Neuron (in vitro differentiated cells): ENCODE measurements around the gene COX7A2.

ENCODE experiments used
- H2AFZ ChIP-seq: one replicate; pipeline ENCODE4 v1.6.1; 2013; ENCODE audit warnings: low read depth, mild to moderate bottlenecking, inconsistent platforms, low read length, moderate library complexity
- H3K27me3 ChIP-seq: one replicate; pipeline ENCODE4 v1.6.1; 2013; ENCODE audit warnings: low read length; ENCODE audit not compliant: insufficient read depth
- H3K36me3 ChIP-seq: one replicate; pipeline ENCODE4 v1.6.1; 2013; ENCODE audit warnings: low read length; ENCODE audit not compliant: insufficient read depth
- H3K4me1 ChIP-seq: one replicate; pipeline ENCODE4 v1.6.1; 2013; ENCODE audit warnings: low read length; ENCODE audit not compliant: insufficient read depth
- H3K4me3 ChIP-seq: 2 replicates; pipeline ENCODE4 v1.5.1; 2013; ENCODE audit warnings: mild to moderate bottlenecking, low read length, moderate library complexity
- H3K9me3 ChIP-seq: one replicate; pipeline ENCODE4 v1.6.1; 2013; ENCODE audit warnings: low read length

Gene COX7A2

DNA sequence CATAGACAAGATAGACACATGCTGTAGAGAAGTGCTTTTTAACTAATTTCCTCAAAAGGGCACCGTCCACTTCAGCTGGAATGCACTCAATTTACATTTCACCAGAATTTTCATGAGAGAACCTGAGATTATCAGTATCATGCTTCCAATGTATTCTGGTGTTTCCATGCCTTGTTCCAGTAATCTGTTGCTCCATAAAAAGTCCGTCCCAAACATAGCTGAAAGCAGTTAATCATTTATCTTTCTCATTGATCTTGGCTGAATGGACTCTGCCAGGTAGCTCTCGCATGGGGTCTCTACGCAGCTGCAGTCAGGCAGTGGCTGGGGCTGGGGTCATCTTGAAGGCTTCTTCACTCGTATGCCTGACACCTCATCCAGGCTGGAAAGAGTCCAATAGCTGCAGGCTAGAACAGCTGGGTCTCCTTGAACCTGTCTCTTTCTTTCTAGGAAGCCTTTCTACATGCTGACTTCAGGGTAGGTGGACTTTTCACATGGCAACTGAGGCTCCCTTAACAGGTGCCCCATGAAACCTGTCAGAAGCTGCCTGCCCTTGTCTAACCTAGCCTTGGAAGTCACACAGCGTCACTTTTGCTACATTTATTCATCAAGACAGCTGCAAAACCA, 19.2 kb downstream of the COX7A2 start:
- Histone ChIP-seq H3K27me3 (no peaks in the 10 kb centered on the region), H3K9me3 (no peaks in the 10 kb centered on the region), H3K4me3 (no peak overlapping the region), H2AFZ (no peak overlapping the region), H3K36me3 (no peaks in the 10 kb centered on the region), H3K4me1 (no peaks in the 10 kb centered on the region)

DNA sequence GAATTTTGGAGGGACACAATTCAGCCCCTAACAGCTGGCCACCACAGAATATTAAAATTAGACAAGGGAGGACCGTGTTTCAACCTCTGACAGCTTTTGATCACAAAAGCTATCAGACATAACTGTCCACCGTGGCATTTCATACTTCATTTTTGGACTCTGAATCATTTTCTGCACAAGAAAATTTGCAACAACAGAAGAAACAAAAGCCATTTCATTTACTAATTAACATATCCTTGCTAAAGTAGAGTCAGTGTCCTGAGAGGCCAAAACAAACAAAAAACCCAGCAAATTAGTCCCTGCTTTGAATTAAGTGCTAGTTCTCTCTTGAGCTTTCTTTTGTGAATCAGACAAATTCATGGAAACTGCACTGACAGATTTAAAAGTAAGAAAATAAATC, 20.2 kb downstream of the COX7A2 start:
- no peak overlapping the region for H3K4me3 ChIP-seq
- no peak overlapping the region for H2AFZ ChIP-seq
- H3K36me3 ChIP-seq = no peaks in the 10 kb centered on the region
- H3K27me3 ChIP-seq = no peaks in the 10 kb centered on the region
- H3K9me3 ChIP-seq = no peaks in the 10 kb centered on the region
- no peaks in the 10 kb centered on the region for H3K4me1 ChIP-seq

DNA sequence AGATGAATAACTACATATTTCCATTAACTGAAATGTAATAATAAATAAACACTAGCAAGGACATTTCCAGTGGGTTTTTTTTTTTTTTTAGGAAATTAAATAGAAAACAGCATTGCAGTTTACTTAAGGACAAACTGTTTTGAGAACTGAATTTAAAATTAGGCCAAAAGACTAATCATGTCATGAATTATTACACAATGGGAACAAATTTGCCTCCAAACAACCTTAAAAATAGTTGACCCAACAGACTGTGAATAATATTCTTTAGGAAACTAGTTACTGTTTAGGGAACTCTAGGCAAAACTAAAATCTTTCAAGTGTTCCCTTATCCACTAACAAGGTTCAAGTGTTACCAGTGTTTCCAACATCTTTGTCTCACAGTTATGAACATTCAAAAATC, 21.3 kb downstream of the COX7A2 start:
- Histone ChIP-seq H3K36me3 (no peaks in the 10 kb centered on the region), H3K9me3 (no peaks in the 10 kb centered on the region), H2AFZ (no peak overlapping the region), H3K4me3 (no peak overlapping the region), H3K4me1 (no peaks in the 10 kb centered on the region), H3K27me3 (peaks cover 2% of the 10 kb centered on the region)

DNA sequence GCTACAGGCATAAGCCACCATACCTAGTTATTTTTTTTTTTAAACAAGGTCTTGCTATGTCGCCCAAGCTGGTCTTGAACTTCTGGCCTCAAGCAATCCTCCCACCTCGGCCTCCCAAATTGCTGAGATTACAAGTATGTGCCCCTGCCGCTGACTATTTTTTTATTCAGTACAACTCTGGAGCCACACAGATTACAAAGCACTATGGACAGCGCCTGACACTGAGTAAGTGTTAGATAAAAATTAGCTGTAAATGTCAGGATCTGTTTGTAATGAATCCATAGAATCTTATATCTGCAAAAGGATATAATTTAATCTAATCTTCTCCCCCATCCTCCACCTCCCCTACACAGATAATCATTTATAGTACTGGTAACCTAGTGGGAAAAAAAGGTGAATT, 22.5 kb downstream of the COX7A2 start:
- Histone ChIP-seq H2AFZ (no peak overlapping the region), H3K27me3 (peaks cover 2% of the 10 kb centered on the region), H3K4me1 (no peaks in the 10 kb centered on the region), H3K36me3 (no peaks in the 10 kb centered on the region), H3K9me3 (no peaks in the 10 kb centered on the region), H3K4me3 (no peak overlapping the region)

DNA sequence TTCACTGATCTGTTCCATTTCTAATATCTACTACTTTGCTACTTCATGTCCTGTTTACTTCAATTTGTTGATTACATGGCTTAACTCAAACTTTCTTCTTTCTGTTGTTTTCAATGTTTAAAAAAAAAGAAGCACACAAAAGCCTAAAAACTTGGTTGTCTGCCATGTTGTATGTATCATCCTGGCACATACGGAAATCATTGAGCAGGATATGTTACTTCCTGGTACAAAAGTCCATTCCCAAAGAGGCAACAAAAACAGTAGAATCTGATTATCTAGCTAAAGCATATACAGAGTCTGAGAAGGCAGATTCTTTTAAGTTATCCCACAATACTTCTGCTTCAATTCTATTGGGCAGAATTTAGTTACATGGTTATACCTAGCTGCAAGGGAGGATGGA, 23.2 kb downstream of the COX7A2 start:
- Histone ChIP-seq H3K4me1 (no peaks in the 10 kb centered on the region), H3K27me3 (peaks cover 5% of the 10 kb centered on the region), H2AFZ (no peak overlapping the region), H3K9me3 (no peaks in the 10 kb centered on the region), H3K4me3 (no peak overlapping the region), H3K36me3 (no peaks in the 10 kb centered on the region)

DNA sequence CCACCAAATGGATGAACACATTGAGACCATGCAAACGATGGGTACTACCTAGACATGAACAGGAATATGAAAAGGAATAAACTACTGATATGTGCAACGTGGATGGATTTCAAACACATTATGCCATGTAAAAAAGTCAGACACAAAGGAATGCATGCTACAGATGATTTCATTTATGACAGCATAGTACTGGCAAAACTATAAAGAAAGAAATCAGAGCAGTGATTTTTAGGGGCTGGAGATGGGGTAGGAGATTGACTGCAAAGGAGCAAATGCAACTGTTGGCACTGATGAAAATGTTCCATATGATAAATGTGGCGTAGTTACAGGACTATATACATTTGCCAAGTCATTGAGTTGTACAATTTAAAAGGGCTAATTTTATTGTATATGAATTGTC, 24.3 kb downstream of the COX7A2 start:
- Histone ChIP-seq H3K36me3 (no peaks in the 10 kb centered on the region), H2AFZ (no peak overlapping the region), H3K4me1 (no peaks in the 10 kb centered on the region), H3K9me3 (no peaks in the 10 kb centered on the region), H3K27me3 (peaks cover 8% of the 10 kb centered on the region), H3K4me3 (no peak overlapping the region)

DNA sequence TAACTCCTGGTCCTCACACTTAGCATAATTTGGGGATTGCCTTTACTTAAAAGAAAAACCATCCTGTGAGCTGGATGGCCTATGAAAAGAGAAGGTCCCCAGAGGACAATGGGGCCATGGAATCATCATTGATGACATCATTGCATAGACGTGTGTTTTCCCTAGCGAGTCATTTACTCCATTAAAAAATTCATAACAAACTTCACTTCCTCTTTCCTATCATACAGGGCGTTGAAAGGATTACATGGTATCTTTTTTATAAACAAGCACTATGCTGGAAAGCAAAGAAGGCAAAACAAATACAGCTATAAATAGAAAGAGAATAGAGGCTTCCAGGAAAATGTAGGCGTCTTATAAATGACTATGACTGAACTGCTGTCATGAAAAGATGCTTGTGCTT, 26.4 kb downstream of the COX7A2 start:
- Histone ChIP-seq H3K9me3 (no peaks in the 10 kb centered on the region), H3K4me3 (no peak overlapping the region), H3K36me3 (no peaks in the 10 kb centered on the region), H2AFZ (no peak overlapping the region), H3K4me1 (peaks cover 13% of the 10 kb centered on the region), H3K27me3 (peaks cover 8% of the 10 kb centered on the region)

DNA sequence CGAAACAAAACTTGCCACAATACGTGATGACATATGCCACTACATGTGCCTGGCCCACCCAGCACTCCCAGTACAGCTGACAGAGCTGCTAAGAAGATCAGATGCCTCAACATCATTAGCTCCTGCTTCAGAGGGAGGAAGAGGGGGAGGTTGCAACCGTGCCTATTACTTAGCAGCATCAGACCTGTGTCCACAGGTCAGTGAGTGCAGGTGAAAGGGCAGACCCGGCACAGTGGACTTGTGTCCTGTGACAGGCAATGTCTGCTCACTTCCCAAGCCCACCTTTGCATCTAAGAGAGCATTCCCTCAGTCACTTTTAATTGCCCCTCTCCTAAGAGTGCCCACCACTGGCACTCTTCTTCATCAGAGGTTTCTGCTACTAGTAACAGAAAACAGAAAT, 28.3 kb downstream of the COX7A2 start:
- H3K4me3 ChIP-seq = no peak overlapping the region
- H3K36me3 ChIP-seq = no peaks in the 10 kb centered on the region
- H3K9me3 ChIP-seq = no peaks in the 10 kb centered on the region
- H3K4me1 ChIP-seq = peaks cover 17% of the 10 kb centered on the region
- peaks cover 11% of the 10 kb centered on the region for H3K27me3 ChIP-seq
- no peak overlapping the region for H2AFZ ChIP-seq

DNA sequence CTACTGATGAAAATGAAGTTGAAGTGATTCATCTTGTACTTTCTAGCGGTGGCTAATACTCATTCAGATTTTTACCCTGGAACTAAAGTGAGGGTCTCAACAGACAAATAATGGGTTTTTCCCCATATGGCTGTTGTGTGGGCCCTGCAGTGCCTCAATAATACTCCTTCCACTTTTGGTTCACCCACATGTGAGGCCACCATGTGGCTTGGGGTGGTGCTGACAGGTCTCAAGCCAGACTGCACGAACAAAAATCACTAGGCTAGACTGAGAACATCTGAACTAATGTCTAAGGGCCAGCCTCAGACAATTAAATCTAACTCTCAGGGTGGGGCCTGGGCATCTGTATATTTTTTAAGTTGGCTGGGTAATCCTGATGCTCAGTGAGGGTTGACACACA, 29.9 kb downstream of the COX7A2 start:
- Histone ChIP-seq H3K27me3 (peaks cover 24% of the 10 kb centered on the region), H3K4me3 (no peak overlapping the region), H3K9me3 (no peaks in the 10 kb centered on the region), H3K4me1 (peaks cover 17% of the 10 kb centered on the region), H2AFZ (no peak overlapping the region), H3K36me3 (no peaks in the 10 kb centered on the region)

DNA sequence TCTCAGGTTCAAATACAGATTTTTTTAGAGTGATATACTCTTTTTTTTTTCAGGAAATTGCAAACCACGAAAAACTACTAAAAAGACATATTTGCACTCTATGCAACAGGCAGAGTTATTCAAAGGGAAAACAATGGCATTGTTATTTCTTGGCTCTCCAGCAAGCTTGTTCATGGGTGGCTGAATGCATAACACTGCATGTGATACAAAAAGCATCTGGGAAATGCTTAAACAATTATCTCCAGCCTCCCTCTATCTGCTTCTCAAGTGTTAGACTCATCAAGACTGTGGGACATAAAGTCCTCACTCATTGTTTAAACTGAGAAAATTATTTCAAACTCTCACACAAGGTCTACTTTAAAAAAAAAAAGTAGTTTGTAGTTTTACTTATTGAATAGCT, 30.5 kb downstream of the COX7A2 start:
- Histone ChIP-seq H3K36me3 (no peaks in the 10 kb centered on the region), H3K4me1 (peaks cover 17% of the 10 kb centered on the region), H3K9me3 (no peaks in the 10 kb centered on the region), H3K4me3 (no peak overlapping the region), H2AFZ (no peak overlapping the region), H3K27me3 (peaks cover 29% of the 10 kb centered on the region)

DNA sequence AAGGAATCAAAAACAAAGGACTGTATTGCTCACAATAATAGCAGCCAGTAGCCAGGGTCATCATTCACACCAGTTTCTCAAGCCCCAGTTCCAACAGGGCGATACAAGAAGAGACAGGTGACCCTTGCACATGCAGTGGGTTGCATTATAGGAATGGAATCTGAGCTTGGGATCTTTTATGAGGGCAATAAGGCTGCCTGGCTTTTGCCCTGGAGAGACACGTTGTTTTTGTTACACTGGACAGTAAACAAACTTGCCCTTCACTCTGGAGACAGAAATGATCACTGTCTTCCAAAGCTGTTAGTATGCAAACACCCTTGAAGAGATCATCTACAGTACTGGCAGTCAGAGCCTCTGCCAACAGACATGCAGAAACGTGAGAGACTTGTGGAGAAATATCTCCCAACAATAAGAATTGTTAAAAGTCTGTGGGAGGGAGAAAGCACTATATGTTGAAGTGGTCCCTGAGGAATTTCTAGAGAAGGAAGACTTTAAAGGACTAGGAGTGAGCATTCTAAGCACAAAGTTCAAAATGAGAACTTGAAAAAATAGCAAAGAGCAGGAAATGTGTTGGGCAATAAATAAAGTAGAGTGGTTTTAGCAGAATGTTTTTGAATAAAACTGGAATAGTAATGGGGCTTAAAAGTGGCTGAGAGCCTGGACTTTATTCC, 31.5 kb downstream of the COX7A2 start:
- no peaks in the 10 kb centered on the region for H3K9me3 ChIP-seq
- peaks cover 39% of the 10 kb centered on the region for H3K27me3 ChIP-seq
- peaks cover 17% of the 10 kb centered on the region for H3K4me1 ChIP-seq
- H3K4me3 ChIP-seq = no peak overlapping the region
- H2AFZ ChIP-seq = no peak overlapping the region
- no peaks in the 10 kb centered on the region for H3K36me3 ChIP-seq

DNA sequence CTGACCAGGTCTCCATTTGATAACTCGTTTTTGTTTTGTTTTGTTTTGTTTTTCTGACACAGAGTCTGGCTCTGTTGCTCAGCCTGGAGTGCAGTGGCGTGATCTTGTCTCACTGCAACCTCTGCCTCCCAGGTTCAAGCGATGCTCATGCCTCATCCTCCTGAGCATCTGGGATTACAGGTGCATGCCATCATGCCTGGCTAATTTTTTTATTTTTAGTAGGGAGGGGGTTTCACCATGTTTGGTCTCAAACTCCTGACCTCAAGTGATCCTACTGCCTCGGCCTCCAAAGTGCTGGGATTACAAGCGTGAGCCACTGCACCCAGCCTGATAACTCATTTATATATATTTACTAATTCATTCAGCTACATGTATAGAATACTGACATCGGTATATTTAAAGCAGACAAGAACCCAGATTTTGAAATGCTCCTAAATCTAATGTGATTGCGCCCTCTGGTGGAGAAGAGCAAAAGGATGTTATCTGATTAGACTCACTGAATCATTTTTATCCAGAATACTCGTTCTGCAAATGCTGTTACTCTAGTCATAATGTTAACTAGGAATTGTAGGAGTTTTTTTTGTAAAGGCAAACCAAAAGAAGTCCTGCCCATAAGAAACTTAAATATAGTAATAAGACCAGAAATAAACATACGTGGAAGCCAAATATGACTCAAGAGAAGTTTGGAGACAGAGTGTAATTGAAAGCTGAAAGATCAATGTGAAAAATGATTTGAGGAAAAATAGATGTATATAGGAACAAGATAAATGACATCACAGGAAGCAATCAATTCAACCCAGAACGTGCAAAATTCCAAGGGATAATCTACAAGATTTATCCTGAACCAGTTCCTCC, 32.5 kb downstream of the COX7A2 start:
- H3K4me3 ChIP-seq = no peak overlapping the region
- H3K4me1 ChIP-seq = peaks cover 17% of the 10 kb centered on the region
- no peaks in the 10 kb centered on the region for H3K9me3 ChIP-seq
- H2AFZ ChIP-seq = no peak overlapping the region
- H3K27me3 ChIP-seq = peaks cover 49% of the 10 kb centered on the region
- H3K36me3 ChIP-seq = no peaks in the 10 kb centered on the region

DNA sequence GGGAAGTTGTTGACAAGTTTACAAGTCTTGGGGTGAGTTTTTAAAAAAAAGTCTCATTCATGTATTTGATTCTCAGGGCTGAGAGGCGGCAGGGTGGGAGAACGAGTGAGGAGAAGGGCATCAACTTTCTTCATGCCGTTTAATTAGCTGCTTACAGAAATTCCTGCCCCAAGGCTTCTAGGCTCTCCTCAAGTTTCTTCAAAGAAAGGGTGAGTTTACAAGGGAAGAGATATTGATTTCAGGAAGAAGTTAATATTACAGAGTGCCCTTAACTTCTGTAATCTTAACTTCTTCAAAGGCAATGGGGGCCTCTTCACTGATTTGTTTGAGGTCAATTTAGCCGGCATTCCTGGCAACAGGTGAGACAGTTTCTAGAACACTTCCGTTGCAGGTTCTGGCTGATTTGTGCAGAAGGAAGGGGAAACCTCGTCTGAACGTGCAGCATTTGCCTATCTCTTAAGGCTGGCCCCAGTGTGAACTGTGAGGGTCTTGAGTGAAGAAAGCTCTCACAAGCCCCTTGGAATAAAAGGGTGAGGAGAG, 34.3 kb downstream of the COX7A2 start:
- Histone ChIP-seq H3K4me1 (peaks cover 23% of the 10 kb centered on the region), H3K36me3 (no peaks in the 10 kb centered on the region), H3K4me3 (no peak overlapping the region), H2AFZ (no peak overlapping the region), H3K9me3 (no peaks in the 10 kb centered on the region), H3K27me3 (peaks cover 60% of the 10 kb centered on the region)
